Measurements from ENCODE around the gene TMEM123.
"Not testable (repeated sequence)": the region's sequence is repeated elsewhere in the genome, so short reads cannot be mapped to it uniquely, and the experiment has no call there.

GRCh38 chr11:102444142-102444541 lies 8.4 kb downstream of the TMEM123 start:
- TF ChIP-seq ZNF724P (CRISPR knock-in tag; IDR thresholded peaks at IDR 0.05; ENCODE audit: borderline replicate concordance); NFE2 (CRISPR knock-in tag; IDR thresholded peaks at IDR 0.05); ZNF589 (CRISPR knock-in tag; conservative IDR thresholded peaks at IDR 0.05); POLR2AphosphoS5 (IDR thresholded peaks at IDR 0.05; ENCODE audit: low read depth, low read length); XRCC5 (optimal IDR thresholded peaks at IDR 0.05; ENCODE audit: low read length): not testable (repeated sequence)

All from HepG2 (cell line).